ENCODE data around the gene PPFIBP2. TPM values are rescaled to one million over a fixed set of nuclear protein-coding genes. Genes with fewer than 3 reads are reported as not detected.

The PPFIBP2 gene
- total RNA-seq, 1 experiment from 2014 or later = 5.7 TPM

DNA sequence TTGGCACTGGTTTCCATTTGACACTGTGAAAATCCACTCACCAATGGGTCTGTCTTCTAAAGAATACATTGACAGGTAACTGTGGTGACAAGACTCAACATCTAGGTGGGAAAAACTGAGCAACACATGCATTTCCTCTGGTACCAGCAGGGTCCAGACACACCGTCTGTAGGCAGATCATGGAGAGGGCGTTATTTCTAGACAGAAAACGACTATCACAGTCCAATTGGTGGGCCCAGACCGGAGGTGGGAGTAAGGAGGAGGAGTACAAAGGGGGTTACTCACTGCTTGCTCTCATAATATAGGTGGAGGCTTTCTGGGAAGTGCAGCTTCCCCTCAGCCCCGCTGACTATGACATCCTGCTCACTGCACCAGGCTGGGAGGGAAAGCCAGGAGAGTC is 182.6 kb downstream of the PPFIBP2 start:
- peaks cover 71% of the 10 kb centered on the region for H3K27me3 ChIP-seq (ENCODE audit: insufficient read depth, low read length)
- ChIA-PET RAD21 (ENCODE audit: low non-redundant PET in 1 of 2, low total read pairs in 2 of 2, uncharacterized antibody in 2 of 2, unreplicated experiment in 2 of 2) (no interaction called here), CTCF (no interaction called here), POLR2A (no interaction called here)
- no peak overlapping the region for H3K9ac ChIP-seq (ENCODE audit: low read length)
- ATAC-seq (no peak), DNase-seq (ENCODE audit: low read depth, low spot score) (no peak)
- BruUV-seq (replicated peaks) = no TSS peak
- no peak overlapping the region for H3K4me3 ChIP-seq (replicated peaks in 1 of 2; ENCODE audit: low read depth in 1 of 2, low read length in 2 of 2)
- H3K27ac ChIP-seq (ENCODE audit: low read depth, low read length) = no peak overlapping the region
- no peaks in the 10 kb centered on the region for H3K9me3 ChIP-seq (ENCODE audit: control insufficient read depth in 1 of 2, insufficient read depth in 1 of 2, low read depth in 1 of 2, low read length in 2 of 2)
- H4K20me1 ChIP-seq (ENCODE audit: insufficient read depth) = no peaks in the 10 kb centered on the region
- H3K79me2 ChIP-seq (ENCODE audit: insufficient read depth, low read length) = no peaks in the 10 kb centered on the region
- intact Hi-C loops (cut with micrococcal nuclease) = no loop called here
- no peak overlapping the region for H3K4me2 ChIP-seq (ENCODE audit: low read length)
- TF ChIP-seq RAD21 (IDR thresholded peaks at IDR 0.05; ENCODE audit: low read depth) (no peak), YY1 (IDR thresholded peaks at IDR 0.05; ENCODE audit: extremely low read depth, insufficient replicate concordance, low read depth, low read length) (no peak), ZNF274 (IDR thresholded peaks at IDR 0.05; ENCODE audit: low read depth, low read length) (no peak), SRF (IDR thresholded peaks at IDR 0.05; ENCODE audit: low read depth) (no peak), POLR2AphosphoS5 (IDR thresholded peaks at IDR 0.05; ENCODE audit: low read depth, low read length) (no peak), CBX3 (IDR thresholded peaks at IDR 0.05; ENCODE audit: low read depth) (no peak), CTCF (IDR thresholded peaks at IDR 0.05 in 2 of 3, conservative IDR thresholded peaks at IDR 0.05 in 1 of 3; ENCODE audit: borderline replicate concordance in 1 of 3, insufficient read depth in 1 of 3, low read depth in 2 of 3, low read length in 2 of 3) (no peak), FOSL1 (IDR thresholded peaks at IDR 0.05; ENCODE audit: low read depth) (no peak), SP1 (IDR thresholded peaks at IDR 0.05; ENCODE audit: low read depth) (no peak), CEBPB (IDR thresholded peaks at IDR 0.05; ENCODE audit: low read depth) (no peak), ZBTB33 (IDR thresholded peaks at IDR 0.05; ENCODE audit: extremely low read depth, insufficient replicate concordance, low read length) (no peak), TCF7L2 (IDR thresholded peaks at IDR 0.05; ENCODE audit: borderline replicate concordance, extremely low read depth, insufficient read depth, insufficient read length) (no peak), EGR1 (IDR thresholded peaks at IDR 0.05; ENCODE audit: low read depth) (no peak)
- TF ChIP-seq, protein P1, sequence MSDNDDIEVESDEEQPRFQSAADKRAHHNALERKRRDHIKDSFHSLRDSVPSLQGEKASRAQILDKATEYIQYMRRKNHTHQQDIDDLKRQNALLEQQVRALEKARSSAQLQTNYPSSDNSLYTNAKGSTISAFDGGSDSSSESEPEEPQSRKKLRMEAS (IDR thresholded peaks at IDR 0.05) = no peak
- H3K9me2 ChIP-seq (ENCODE audit: insufficient read depth) = no peaks in the 10 kb centered on the region
- no peaks in the 10 kb centered on the region for H3K4me1 ChIP-seq (ENCODE audit: control insufficient read depth in 1 of 2, insufficient read depth in 2 of 2, low read length in 2 of 2)
- no peak overlapping the region for H2AFZ ChIP-seq (ENCODE audit: low read depth, low read length, poor library complexity, severe bottlenecking)
- no peaks in the 10 kb centered on the region for H3K36me3 ChIP-seq (ENCODE audit: control insufficient read depth in 1 of 2, insufficient read depth in 2 of 2, low read length in 2 of 2)

Other genes starting within 250 kb of the PPFIBP2 start
- not detected for gene OLFML1, start 28.5 kb upstream of the PPFIBP2 start, total RNA-seq (2021; ENCODE audit: unreplicated experiment)
- 14.4 TPM for gene CYB5R2, start 159.5 kb downstream of the PPFIBP2 start, total RNA-seq (2021; ENCODE audit: unreplicated experiment)
- not detected for gene OVCH2, start 192.5 kb downstream of the PPFIBP2 start, total RNA-seq (2021; ENCODE audit: unreplicated experiment)

Data from HCT116 (cell line).